Activated CD4-positive, alpha-beta memory T cell treated with anti-CD3 and anti-CD28 coated beads, Interleukin-2, amount 10 ng/mL, durations not matched to agents 7 days and 5 days (primary cell): ENCODE data around the gene CCNY. TPM values are rescaled to one million over a fixed set of nuclear protein-coding genes. Genes with fewer than 3 reads are reported as not detected.

Source experiments
- total RNA-seq, 2 experiments: library from RNA; stranded (reverse); gene quantifications; one replicate each; pipeline ENCODE4 v1.2.3, GENCODE V29; 2021

CCNY gene
- total RNA-seq, 2 experiments from 2014 or later: 49.3 to 56.7 TPM

Other genes starting within 250 kb of the CCNY start
- 10 to 100 TPM; 30.6 to 34.3 TPM for gene CUL2, start 246.2 kb upstream of the CCNY start, total RNA-seq
- 100 to 1,000 TPM; 154 to 157 TPM for gene CREM, start 209.7 kb upstream of the CCNY start, total RNA-seq